ENCODE data around the gene B9D2.

B9D2 gene

GRCh38 chr19:41352609-41353465 lies 11.1 kb downstream of the B9D2 start (continued):
- TF ChIP-seq ZNF18 (tag by site-specific recombination; IDR thresholded peaks at IDR 0.05) (no peak), BCL11B (tag by site-specific recombination; IDR thresholded peaks at IDR 0.05; ENCODE audit: low read depth) (no peak), ZNF366 (tag by site-specific recombination; conservative IDR thresholded peaks at IDR 0.05) (no peak), ZNF626 (tag by site-specific recombination; IDR thresholded peaks at IDR 0.05) (no peak), ZNF426 (tag by site-specific recombination; IDR thresholded peaks at IDR 0.05) (no peak), GFI1B (tag by site-specific recombination; IDR thresholded peaks at IDR 0.05) (no peak), ZNF311 (tag by site-specific recombination; IDR thresholded peaks at IDR 0.05; ENCODE audit: borderline replicate concordance) (no peak), SP3 (tag by site-specific recombination; IDR thresholded peaks at IDR 0.05) (peak; percentile 79), MYNN (tag by site-specific recombination; IDR thresholded peaks at IDR 0.05; ENCODE audit: borderline replicate concordance) (no peak), SCRT2 (tag by site-specific recombination; IDR thresholded peaks at IDR 0.05) (no peak), ZNF707 (tag by site-specific recombination; IDR thresholded peaks at IDR 0.05) (peak; percentile 88), SP7 (tag by site-specific recombination; IDR thresholded peaks at IDR 0.05) (no peak; the same call in none of the 2 replicates), ZNF654 (tag by site-specific recombination; IDR thresholded peaks at IDR 0.05; ENCODE audit: low read depth) (no peak), ZNF548 (tag by site-specific recombination; IDR thresholded peaks at IDR 0.05) (no peak), ZXDB (tag by site-specific recombination; IDR thresholded peaks at IDR 0.05) (peak; percentile 63; the same call in 1 of the 2 replicates), ZBTB48 (tag by site-specific recombination; IDR thresholded peaks at IDR 0.05) (peak; percentile 52), ZNF26 (tag by site-specific recombination; IDR thresholded peaks at IDR 0.05) (no peak), ZNF658 (tag by site-specific recombination; IDR thresholded peaks at IDR 0.05) (no peak), ZNF138 (tag by site-specific recombination; IDR thresholded peaks at IDR 0.05; ENCODE audit: borderline replicate concordance) (no peak; the same call in 1 of the 2 replicates), ZBTB44 (tag by site-specific recombination; IDR thresholded peaks at IDR 0.05) (no peak)
- TF ChIP-seq, protein P1, sequence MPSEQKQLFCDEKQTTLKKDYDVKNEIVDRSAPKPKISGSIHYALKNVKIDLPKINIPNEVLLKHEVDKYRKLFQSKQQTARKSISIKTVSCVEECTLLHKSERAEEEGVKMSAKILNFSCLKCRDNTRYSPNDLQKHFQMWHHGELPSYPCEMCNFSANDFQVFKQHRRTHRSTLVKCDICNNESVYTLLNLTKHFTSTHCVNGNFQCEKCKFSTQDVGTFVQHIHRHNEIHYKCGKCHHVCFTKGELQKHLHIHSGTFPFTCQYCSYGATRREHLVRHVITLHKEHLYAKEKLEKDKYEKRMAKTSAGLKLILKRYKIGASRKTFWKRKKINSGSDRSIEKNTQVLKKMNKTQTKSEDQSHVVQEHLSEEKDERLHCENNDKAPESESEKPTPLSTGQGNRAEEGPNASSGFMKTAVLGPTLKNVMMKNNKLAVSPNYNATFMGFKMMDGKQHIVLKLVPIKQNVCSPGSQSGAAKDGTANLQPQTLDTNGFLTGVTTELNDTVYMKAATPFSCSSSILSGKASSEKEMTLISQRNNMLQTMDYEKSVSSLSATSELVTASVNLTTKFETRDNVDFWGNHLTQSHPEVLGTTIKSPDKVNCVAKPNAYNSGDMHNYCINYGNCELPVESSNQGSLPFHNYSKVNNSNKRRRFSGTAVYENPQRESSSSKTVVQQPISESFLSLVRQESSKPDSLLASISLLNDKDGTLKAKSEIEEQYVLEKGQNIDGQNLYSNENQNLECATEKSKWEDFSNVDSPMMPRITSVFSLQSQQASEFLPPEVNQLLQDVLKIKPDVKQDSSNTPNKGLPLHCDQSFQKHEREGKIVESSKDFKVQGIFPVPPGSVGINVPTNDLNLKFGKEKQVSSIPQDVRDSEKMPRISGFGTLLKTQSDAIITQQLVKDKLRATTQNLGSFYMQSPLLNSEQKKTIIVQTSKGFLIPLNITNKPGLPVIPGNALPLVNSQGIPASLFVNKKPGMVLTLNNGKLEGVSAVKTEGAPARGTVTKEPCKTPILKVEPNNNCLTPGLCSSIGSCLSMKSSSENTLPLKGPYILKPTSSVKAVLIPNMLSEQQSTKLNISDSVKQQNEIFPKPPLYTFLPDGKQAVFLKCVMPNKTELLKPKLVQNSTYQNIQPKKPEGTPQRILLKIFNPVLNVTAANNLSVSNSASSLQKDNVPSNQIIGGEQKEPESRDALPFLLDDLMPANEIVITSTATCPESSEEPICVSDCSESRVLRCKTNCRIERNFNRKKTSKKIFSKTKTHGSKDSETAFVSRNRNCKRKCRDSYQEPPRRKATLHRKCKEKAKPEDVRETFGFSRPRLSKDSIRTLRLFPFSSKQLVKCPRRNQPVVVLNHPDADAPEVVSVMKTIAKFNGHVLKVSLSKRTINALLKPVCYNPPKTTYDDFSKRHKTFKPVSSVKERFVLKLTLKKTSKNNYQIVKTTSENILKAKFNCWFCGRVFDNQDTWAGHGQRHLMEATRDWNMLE (tag by site-specific recombination; conservative IDR thresholded peaks at IDR 0.05; ENCODE audit: low read depth) = no peak
- TF ChIP-seq, protein P2, sequence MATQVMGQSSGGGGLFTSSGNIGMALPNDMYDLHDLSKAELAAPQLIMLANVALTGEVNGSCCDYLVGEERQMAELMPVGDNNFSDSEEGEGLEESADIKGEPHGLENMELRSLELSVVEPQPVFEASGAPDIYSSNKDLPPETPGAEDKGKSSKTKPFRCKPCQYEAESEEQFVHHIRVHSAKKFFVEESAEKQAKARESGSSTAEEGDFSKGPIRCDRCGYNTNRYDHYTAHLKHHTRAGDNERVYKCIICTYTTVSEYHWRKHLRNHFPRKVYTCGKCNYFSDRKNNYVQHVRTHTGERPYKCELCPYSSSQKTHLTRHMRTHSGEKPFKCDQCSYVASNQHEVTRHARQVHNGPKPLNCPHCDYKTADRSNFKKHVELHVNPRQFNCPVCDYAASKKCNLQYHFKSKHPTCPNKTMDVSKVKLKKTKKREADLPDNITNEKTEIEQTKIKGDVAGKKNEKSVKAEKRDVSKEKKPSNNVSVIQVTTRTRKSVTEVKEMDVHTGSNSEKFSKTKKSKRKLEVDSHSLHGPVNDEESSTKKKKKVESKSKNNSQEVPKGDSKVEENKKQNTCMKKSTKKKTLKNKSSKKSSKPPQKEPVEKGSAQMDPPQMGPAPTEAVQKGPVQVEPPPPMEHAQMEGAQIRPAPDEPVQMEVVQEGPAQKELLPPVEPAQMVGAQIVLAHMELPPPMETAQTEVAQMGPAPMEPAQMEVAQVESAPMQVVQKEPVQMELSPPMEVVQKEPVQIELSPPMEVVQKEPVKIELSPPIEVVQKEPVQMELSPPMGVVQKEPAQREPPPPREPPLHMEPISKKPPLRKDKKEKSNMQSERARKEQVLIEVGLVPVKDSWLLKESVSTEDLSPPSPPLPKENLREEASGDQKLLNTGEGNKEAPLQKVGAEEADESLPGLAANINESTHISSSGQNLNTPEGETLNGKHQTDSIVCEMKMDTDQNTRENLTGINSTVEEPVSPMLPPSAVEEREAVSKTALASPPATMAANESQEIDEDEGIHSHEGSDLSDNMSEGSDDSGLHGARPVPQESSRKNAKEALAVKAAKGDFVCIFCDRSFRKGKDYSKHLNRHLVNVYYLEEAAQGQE (tag by site-specific recombination; IDR thresholded peaks at IDR 0.05) = no peak
